GM12872 (cell line): Measurements from ENCODE around the gene SUCLG2.

Experiments used
- TF ChIP-seq, protein P1 (sequence below): IDR thresholded peaks from 3 replicates; pipeline ENCODE4 v1.5.1; 2011; ENCODE audit warnings: low read depth, mild to moderate bottlenecking, low read length, moderate library complexity; ENCODE audit not compliant: insufficient read depth

Gene SUCLG2

DNA sequence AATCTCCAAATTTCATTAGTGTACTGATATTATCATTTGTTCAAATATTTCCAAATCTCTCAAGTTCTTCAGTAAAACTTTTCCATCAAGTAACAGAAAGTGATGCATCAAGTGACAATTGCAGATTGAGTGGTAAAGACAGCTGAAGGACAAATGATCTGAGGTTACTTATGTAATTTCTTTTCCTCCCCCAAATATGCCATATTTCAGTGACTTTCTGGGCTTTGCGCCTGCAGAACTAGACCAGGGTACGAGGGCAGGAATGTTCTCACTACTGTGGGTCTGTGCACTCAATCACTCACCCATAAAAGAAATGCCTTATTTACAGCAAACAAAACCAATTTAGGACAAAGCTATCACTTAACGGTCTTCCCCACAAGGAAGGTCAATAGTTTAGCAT lies 4.7 kb downstream of the SUCLG2 start:
- TF ChIP-seq, protein P1, sequence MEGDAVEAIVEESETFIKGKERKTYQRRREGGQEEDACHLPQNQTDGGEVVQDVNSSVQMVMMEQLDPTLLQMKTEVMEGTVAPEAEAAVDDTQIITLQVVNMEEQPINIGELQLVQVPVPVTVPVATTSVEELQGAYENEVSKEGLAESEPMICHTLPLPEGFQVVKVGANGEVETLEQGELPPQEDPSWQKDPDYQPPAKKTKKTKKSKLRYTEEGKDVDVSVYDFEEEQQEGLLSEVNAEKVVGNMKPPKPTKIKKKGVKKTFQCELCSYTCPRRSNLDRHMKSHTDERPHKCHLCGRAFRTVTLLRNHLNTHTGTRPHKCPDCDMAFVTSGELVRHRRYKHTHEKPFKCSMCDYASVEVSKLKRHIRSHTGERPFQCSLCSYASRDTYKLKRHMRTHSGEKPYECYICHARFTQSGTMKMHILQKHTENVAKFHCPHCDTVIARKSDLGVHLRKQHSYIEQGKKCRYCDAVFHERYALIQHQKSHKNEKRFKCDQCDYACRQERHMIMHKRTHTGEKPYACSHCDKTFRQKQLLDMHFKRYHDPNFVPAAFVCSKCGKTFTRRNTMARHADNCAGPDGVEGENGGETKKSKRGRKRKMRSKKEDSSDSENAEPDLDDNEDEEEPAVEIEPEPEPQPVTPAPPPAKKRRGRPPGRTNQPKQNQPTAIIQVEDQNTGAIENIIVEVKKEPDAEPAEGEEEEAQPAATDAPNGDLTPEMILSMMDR = no peak

DNA sequence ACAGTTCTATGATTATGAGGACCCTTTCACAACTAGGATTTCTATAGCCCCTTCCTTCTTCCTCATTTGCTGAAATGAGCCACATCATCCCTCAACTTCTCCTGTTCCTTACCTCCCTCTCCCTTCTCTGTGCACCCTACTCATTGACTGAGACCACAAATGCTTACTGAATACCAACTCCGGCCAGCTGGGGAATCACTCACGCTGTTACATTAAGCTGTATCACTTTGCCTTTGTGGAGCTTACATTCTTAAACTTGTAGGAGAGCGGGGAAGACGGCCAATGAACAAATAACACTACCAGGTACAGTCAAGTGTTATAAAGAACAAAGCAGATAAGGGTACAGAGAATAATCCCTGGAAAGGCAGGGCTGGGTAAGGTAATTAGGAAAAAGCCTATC lies 5.7 kb downstream of the SUCLG2 start:
- TF ChIP-seq, protein P1 = no peak

DNA sequence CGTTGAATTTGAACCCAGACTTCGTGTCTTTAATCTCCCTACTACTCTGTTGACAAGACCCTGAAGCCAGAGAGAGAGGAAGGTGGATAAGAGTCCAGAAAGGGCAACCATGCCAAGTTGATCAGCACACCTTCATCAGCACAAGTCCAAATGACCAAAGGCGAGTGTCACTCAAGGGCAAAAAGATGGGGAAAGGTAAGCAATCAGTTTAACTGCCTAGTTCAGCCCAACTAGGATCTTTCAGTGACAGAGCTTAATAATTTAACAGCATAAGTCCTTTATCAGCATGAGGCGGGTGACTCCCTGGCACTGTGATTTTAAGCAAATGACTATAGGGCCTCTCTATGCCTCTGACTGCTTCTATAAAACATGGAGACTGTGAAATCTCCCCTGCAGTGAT lies 6.2 kb downstream of the SUCLG2 start:
- TF ChIP-seq, protein P1 = no peak

DNA sequence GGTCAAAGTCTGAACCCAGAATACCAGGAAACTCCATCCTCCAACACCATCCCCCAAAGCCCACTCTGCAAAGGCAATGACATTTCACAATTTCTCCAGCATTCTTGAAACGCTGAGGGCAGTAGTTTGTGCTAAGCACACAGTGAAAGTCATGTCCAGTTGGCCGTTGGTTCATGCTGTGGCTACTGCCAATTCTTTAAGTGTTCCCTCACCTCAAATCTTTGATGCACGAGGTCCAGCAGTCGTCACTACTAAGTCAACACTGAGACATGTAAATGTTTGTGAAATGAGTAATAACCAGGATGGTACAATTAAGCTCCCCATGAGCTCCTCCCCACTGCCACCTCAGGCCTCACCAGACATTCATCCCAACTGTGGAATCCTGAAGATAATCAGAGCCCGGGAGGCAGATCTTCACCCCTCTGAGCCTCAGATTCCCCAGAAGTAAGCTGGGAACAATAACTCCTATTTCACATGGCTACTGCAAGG lies 7.0 kb downstream of the SUCLG2 start:
- TF ChIP-seq, protein P1 = no peak

DNA sequence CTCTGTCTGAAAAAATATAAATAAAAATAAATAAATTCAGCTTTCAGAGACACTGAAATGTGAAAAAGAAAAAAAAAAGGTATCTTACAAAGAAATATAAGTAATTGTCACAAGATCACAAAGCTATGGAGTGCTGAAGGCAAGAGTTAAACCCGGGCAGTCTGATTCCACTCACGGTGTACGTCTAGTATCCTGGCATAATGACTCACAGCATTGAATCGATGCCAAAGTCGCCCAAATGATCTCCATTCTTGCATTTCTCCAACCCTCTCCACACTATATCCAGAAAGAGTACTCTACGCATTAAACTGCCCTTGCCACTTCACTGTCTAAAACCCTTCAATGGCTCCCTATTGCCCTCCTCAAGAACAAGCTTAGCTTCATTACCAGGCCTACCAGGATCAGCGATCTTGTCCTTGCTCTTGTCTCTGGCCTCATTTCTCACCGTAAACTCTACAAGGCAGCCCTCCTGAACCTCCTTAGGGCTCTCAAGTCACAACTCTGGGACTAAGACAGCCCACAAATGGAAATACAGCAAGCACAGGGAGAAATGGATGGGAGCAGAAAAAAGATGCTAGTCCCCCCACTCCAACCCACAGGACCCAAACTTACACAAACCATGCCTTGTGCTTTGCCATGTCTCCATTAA lies 7.7 kb downstream of the SUCLG2 start:
- TF ChIP-seq, protein P1 = no peak

DNA sequence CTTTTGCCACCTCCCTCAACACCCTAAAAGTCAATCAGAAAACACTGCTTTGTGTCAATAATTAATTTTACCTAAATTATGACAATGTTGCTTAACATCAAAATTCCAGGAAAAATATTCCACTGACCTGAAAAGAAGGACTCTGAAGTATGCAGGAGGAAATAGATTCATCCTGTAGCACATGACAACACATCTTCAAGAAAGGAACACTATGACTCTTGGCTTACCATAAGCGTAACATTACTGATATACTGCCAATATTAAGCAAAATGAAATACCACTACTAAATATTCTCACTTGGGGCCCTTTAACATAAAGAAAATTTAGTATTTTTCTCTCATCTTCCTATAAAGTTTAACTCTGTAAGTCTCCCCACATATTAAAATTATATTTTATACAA lies 9.6 kb downstream of the SUCLG2 start:
- TF ChIP-seq, protein P1 = no peak

DNA sequence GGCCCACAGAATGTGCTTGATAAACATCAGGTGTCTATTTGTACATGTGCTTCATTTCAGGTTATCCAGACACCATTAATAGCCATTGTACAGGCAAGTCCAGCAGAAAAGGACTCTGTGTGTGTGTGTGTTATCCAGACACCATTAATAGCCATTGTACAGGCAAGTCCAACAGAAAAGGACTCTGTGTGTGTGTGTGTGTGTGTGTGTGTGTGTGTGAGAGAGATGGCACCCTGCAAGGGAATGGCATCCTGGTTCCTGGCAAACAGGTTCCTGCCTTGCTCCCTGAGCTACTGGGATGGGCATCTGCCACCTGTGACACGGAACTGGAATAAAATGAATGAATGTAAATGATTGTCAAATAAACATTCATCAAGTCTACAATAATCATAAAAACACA lies 11.7 kb downstream of the SUCLG2 start:
- TF ChIP-seq, protein P1 = no peak
